ENCODE results near the gene KCNQ1.

KCNQ1 gene

GRCh38 chr11:2766166-2766565 is 321.4 kb downstream of the KCNQ1 start:
- no peak for FAIRE-seq
- TF ChIP-seq POLR2AphosphoS5 (IDR thresholded peaks at IDR 0.05; ENCODE audit: low read depth, low read length) (no peak), POLR2A (IDR thresholded peaks at IDR 0.05; ENCODE audit: low read depth, low read length) (no peak), TAF1 (IDR thresholded peaks at IDR 0.05; ENCODE audit: borderline replicate concordance, low read depth, low read length) (no peak)
- DNase-seq (ENCODE audit: insufficient read length), result no peak

DNA sequence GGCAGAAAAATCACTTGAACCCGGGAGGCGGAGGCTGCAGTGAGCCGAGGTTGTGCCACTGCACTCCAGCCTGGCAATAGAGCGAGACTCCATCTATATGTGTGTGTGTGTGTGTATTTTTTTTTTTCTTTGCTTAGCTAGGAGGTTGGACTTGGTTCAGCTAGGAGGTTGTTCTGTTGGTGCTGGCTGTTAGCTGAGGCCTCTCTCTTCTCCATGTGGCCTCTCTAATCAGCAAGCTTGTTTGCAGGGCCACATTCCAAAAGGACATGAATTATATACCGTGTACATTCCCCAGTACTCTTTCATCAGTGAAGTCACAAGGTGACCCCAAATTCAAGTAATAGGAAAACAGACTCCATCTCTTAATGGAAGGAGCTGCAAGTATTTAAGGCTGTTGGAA is 322.3 kb downstream of the KCNQ1 start:
- DNase-seq (ENCODE audit: insufficient read length), result no peak
- no peak for FAIRE-seq
- no peak for TF ChIP-seq POLR2AphosphoS5 (IDR thresholded peaks at IDR 0.05; ENCODE audit: low read depth, low read length)
- no peak for TF ChIP-seq POLR2A (IDR thresholded peaks at IDR 0.05; ENCODE audit: low read depth, low read length)
- no peak for TF ChIP-seq TAF1 (IDR thresholded peaks at IDR 0.05; ENCODE audit: borderline replicate concordance, low read depth, low read length)

DNA sequence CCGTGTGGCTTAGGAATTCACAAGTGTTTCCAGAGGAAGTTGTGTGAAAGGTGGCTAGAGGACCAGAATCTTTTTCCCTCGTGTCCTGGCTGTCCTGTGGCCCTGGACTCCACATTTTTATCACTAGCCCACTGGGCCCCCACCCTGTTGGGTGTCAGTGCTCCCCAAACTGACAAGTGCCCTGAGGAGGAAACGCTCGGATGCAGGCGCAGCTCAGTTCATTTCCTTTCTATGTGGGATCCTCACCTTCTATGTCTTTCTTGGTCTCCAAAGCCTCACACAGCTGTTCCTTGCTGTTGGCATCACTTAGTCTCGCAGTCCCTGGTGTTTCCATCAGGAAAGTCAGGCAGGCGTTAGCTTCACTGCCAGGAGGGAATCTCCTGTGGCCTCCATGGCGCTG is 323.0 kb downstream of the KCNQ1 start:
- TF ChIP-seq TAF1 (IDR thresholded peaks at IDR 0.05; ENCODE audit: borderline replicate concordance, low read depth, low read length) (no peak), POLR2AphosphoS5 (IDR thresholded peaks at IDR 0.05; ENCODE audit: low read depth, low read length) (no peak), POLR2A (IDR thresholded peaks at IDR 0.05; ENCODE audit: low read depth, low read length) (no peak)
- no peak for FAIRE-seq
- no peak for DNase-seq (ENCODE audit: insufficient read length)

- TF ChIP-seq TAF1 (IDR thresholded peaks at IDR 0.05; ENCODE audit: borderline replicate concordance, low read depth, low read length) (no peak), POLR2A (IDR thresholded peaks at IDR 0.05; ENCODE audit: low read depth, low read length) (no peak), POLR2AphosphoS5 (IDR thresholded peaks at IDR 0.05; ENCODE audit: low read depth, low read length) (no peak)
- FAIRE-seq, result no peak
- DNase-seq (ENCODE audit: insufficient read length), result no peak
Measured at GRCh38 chr11:2768471-2769408, 323.9 kb downstream of the KCNQ1 start.

DNA sequence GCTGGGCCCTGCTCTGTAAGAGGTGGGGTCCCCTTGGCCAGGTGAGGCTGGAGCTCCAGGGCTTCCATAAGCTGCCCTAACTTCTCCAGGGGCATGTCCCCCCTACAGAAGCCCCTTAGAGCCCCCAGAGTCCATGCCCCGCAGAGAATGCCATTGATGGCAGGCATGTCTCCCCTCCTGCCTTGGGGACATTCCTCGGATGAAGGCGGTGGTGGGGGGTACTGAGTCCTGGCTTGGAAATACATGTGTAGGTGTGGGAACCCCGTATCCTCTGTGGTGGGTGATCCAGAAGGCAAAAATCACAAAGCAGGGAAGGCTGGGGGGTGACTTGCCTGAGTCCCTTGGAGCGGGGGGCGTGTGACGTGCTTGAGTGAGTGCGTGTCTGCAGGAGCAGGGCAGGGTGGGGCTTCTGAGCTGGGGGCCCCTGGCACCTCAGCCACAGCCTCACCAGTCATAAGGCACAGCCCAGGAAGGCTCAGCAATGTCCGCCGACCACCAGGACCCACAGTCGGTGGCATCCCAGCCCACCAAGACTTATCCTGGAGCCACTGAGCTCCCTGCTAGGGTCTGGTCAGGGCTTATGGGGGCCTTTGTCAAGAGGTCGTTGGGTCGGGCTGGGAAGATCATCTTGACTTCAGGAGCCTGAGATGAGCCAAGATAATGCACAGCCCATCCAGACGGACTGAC is 324.7 kb downstream of the KCNQ1 start:
- DNase-seq (ENCODE audit: insufficient read length) (no peak), FAIRE-seq (no peak)
- TF ChIP-seq POLR2AphosphoS5 (IDR thresholded peaks at IDR 0.05; ENCODE audit: low read depth, low read length) (no peak), TAF1 (IDR thresholded peaks at IDR 0.05; ENCODE audit: borderline replicate concordance, low read depth, low read length) (no peak), POLR2A (IDR thresholded peaks at IDR 0.05; ENCODE audit: low read depth, low read length) (no peak)

GRCh38 chr11:2770096-2770751 is 325.4 kb downstream of the KCNQ1 start:
- DNase-seq (ENCODE audit: insufficient read length) (no peak), FAIRE-seq (no peak)
- TF ChIP-seq TAF1 (IDR thresholded peaks at IDR 0.05; ENCODE audit: borderline replicate concordance, low read depth, low read length) (no peak), POLR2AphosphoS5 (IDR thresholded peaks at IDR 0.05; ENCODE audit: low read depth, low read length) (no peak), POLR2A (IDR thresholded peaks at IDR 0.05; ENCODE audit: low read depth, low read length) (no peak)

GRCh38 chr11:2770761-2771301 is 326.0 kb downstream of the KCNQ1 start:
- DNase-seq (ENCODE audit: insufficient read length), result no peak
- FAIRE-seq, result no peak
- no peak for TF ChIP-seq POLR2A (IDR thresholded peaks at IDR 0.05; ENCODE audit: low read depth, low read length)
- no peak for TF ChIP-seq TAF1 (IDR thresholded peaks at IDR 0.05; ENCODE audit: borderline replicate concordance, low read depth, low read length)
- TF ChIP-seq POLR2AphosphoS5 (IDR thresholded peaks at IDR 0.05; ENCODE audit: low read depth, low read length), result no peak

DNA sequence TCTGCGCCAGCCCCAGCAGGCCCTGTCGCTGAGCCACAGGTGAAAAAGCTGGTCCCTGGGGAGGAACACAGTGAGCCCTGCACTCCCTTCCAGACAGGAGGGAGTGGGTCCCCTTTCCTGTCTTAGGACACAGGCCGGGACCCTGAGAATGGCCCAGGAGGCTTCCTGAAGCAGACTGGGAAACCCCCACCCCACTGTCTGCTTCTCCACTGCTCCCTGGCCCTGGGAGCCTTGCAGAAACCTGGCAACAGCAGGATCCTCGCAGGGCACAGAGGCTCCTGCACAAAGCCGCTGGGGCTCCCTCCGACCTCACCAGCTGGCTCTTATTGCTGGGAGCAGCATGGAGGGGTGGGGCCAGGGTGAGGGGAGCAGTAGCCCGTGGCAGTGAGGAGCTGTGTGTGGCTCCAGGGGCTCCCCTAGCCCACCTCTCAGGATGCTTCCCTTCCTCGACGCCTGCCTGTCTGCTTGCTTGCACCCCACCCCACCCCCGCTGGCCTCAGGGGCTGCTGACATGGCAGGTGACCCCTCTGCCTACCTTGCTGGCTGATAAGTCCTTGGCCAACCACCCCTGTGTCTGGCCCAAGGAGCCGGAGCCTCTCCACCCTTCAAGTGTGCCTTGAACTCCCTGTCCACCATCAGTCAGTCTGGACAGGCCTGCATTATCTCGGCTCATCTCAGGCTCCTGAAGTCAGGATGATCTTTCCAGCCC is 327.1 kb downstream of the KCNQ1 start:
- DNase-seq (ENCODE audit: insufficient read length) (no peak), FAIRE-seq (no peak)
- TF ChIP-seq POLR2AphosphoS5 (IDR thresholded peaks at IDR 0.05; ENCODE audit: low read depth, low read length) (no peak), TAF1 (IDR thresholded peaks at IDR 0.05; ENCODE audit: borderline replicate concordance, low read depth, low read length) (no peak), POLR2A (IDR thresholded peaks at IDR 0.05; ENCODE audit: low read depth, low read length) (no peak)

DNA sequence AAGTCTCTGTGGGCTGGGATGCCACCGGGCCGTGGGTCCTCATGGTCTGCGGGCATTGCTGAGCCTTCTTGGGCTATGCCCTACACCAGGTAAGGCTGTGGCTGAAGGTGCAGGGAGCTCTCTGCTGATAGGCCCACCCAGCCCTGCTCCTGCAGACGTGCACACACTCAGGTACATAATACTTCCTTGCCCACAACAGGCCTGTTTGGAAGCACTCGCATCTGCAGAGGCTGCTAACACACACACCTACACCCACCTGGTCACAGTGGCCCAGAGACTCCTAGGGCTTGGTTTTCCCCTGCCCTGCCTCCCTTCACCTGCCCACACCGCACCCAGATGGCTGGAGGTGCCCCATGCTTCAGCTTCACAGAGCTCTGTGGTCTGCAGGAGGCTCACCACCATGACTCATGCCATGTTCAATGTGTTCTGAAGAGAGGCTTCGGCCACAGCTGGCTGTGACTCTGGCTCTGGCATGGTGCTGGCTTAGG is 327.8 kb downstream of the KCNQ1 start:
- FAIRE-seq, result no peak
- DNase-seq (ENCODE audit: insufficient read length), result no peak
- no peak for TF ChIP-seq TAF1 (IDR thresholded peaks at IDR 0.05; ENCODE audit: borderline replicate concordance, low read depth, low read length)
- no peak for TF ChIP-seq POLR2A (IDR thresholded peaks at IDR 0.05; ENCODE audit: low read depth, low read length)
- no peak for TF ChIP-seq POLR2AphosphoS5 (IDR thresholded peaks at IDR 0.05; ENCODE audit: low read depth, low read length)

DNA sequence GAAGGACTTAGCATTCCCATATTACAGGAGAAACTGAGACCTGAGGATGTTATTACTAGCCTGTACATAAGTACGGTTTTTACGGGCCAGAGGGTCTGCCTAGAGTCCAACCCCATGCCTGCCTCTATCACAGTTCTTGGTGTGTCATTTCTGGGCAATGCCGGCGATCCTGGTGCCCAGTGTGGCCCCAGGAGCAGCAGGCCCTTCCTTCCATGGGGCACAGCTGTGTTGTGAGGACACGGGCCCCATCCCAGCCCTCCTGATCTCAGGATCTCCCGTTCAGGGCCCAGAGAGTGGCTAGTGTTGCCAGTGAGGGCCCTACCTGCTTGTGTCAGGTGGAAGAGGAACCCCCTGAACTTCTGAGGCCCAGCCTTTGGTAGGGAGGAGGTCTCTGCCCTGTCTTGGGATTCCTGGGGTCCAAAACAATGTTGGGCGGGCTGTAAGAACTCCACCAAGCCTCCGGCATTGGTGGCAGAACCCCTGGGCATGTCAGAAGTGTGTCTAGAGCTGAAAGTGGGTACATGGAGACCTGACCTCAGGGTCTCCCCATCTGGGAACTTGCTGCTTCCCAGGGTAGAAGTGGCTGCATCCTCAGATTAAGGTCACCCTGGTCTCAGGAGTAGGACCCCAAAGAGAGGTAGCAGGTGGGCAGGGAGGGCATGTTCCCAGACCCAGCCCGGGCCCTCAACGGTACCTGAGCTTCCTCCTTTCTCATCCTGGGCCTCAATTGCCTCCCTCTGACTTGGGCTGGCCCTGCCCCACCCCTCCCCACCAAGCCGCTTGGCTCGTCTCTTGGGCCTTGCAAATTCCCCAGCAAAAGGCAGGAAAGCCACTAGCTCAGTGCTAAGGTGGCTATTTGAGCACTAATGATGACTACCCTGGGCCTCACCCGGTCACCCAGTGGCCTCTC is 329.6 kb downstream of the KCNQ1 start:
- no peak for FAIRE-seq
- TF ChIP-seq POLR2AphosphoS5 (IDR thresholded peaks at IDR 0.05; ENCODE audit: low read depth, low read length) (no peak), TAF1 (IDR thresholded peaks at IDR 0.05; ENCODE audit: borderline replicate concordance, low read depth, low read length) (no peak), POLR2A (IDR thresholded peaks at IDR 0.05; ENCODE audit: low read depth, low read length) (no peak)

More for the DNA sequence above, 329.6 kb downstream of the KCNQ1 start:
- no peak for DNase-seq (ENCODE audit: insufficient read length)

Measured in GM12892 (cell line).